WTC11 (cell line): Measurements from ENCODE around the gene CLPTM1L.

Source experiments
- CREB1 ChIP-seq: sonication (generic); formaldehyde crosslinking; IDR thresholded peaks from 2 replicates; pipeline ENCODE4 v1.8.0; 2023; ENCODE audit warnings: mild to moderate bottlenecking, missing genetic modification reagents
- JUN ChIP-seq: sonication (generic); formaldehyde crosslinking; IDR thresholded peaks from 2 replicates; pipeline ENCODE4 v1.8.0; 2023; ENCODE audit warnings: mild to moderate bottlenecking, missing genetic modification reagents
- MYBL2 ChIP-seq: sonication (generic); formaldehyde crosslinking; IDR thresholded peaks from 2 replicates; pipeline ENCODE4 v1.8.1; 2023; ENCODE audit warnings: mild to moderate bottlenecking, moderate library complexity, missing genetic modification reagents
- NR1H2 ChIP-seq: sonication (generic); formaldehyde crosslinking; IDR thresholded peaks from 2 replicates; pipeline ENCODE4 v1.9.0; 2021; ENCODE audit warnings: mild to moderate bottlenecking, moderate library complexity, missing genetic modification reagents
- TF ChIP-seq, protein P1 (sequence below): sonication (generic); formaldehyde crosslinking; conservative IDR thresholded peaks from 2 replicates; pipeline ENCODE4 v1.8.1; 2022; ENCODE audit warnings: mild to moderate bottlenecking, missing genetic modification reagents
- TF ChIP-seq, protein P2 (sequence below): fragments of 200-600 bp; IDR thresholded peaks from 2 replicates; pipeline ENCODE4 v1.8.0; 2022; ENCODE audit warnings: antibody characterized with exemption
- TF ChIP-seq, protein P3 (sequence below): sonication (generic); formaldehyde crosslinking; IDR thresholded peaks from 2 replicates; pipeline ENCODE4 v1.8.0; 2022; ENCODE audit warnings: missing genetic modification reagents
- TF ChIP-seq, protein P4 (sequence below): sonication (generic); formaldehyde crosslinking; IDR thresholded peaks from 2 replicates; pipeline ENCODE4 v1.8.1; 2023; ENCODE audit warnings: mild to moderate bottlenecking, missing genetic modification reagents, moderate library complexity
- TF ChIP-seq, protein P5 (sequence below): sonication (generic); formaldehyde crosslinking; IDR thresholded peaks from 2 replicates; pipeline ENCODE4 v1.8.1; 2023; ENCODE audit warnings: mild to moderate bottlenecking, missing genetic modification reagents
- TF ChIP-seq, protein P6 (sequence below): sonication (generic); formaldehyde crosslinking; IDR thresholded peaks from 2 replicates; pipeline ENCODE4 v1.8.1; 2022; ENCODE audit warnings: low read depth, missing genetic modification reagents, borderline replicate concordance
- TF ChIP-seq, protein P7 (sequence below): sonication (generic); formaldehyde crosslinking; IDR thresholded peaks from 2 replicates; pipeline ENCODE4 v1.8.1; 2022; ENCODE audit warnings: mild to moderate bottlenecking, moderate library complexity, missing genetic modification reagents
- TF ChIP-seq, protein P8 (sequence below): fragments of 250-450 bp; sonication (Bioruptor Pico); conservative IDR thresholded peaks from 2 replicates; pipeline ENCODE4 v1.9.0; 2021; ENCODE audit warnings: mild to moderate bottlenecking

DNA sequence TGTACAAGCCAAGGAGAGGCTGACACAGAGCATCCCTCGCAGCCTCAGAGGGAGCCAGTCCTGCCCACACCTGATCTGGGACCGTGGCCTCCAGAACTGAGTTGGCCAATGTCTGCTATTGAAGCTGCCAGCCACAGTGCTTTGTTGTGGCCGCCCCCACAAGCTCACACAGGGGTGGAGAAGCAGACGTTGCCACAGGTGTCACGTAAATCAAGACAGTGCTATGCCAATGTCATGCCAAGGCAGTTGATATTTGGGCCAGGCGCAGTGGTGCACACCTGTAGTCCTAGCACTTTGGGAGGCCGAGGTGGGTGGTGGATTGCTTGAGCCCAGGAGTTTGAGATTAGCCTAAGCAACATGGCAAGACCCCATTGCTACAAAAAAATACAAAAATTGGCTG is 32.7 kb downstream of the CLPTM1L start:
- TF ChIP-seq CREB1 (CRISPR knock-in tag): no peak
- TF ChIP-seq, protein P1, sequence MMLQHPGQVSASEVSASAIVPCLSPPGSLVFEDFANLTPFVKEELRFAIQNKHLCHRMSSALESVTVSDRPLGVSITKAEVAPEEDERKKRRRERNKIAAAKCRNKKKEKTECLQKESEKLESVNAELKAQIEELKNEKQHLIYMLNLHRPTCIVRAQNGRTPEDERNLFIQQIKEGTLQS (CRISPR knock-in tag): no peak
- TF ChIP-seq, protein P2, sequence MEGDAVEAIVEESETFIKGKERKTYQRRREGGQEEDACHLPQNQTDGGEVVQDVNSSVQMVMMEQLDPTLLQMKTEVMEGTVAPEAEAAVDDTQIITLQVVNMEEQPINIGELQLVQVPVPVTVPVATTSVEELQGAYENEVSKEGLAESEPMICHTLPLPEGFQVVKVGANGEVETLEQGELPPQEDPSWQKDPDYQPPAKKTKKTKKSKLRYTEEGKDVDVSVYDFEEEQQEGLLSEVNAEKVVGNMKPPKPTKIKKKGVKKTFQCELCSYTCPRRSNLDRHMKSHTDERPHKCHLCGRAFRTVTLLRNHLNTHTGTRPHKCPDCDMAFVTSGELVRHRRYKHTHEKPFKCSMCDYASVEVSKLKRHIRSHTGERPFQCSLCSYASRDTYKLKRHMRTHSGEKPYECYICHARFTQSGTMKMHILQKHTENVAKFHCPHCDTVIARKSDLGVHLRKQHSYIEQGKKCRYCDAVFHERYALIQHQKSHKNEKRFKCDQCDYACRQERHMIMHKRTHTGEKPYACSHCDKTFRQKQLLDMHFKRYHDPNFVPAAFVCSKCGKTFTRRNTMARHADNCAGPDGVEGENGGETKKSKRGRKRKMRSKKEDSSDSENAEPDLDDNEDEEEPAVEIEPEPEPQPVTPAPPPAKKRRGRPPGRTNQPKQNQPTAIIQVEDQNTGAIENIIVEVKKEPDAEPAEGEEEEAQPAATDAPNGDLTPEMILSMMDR: no peak
- TF ChIP-seq, protein P3, sequence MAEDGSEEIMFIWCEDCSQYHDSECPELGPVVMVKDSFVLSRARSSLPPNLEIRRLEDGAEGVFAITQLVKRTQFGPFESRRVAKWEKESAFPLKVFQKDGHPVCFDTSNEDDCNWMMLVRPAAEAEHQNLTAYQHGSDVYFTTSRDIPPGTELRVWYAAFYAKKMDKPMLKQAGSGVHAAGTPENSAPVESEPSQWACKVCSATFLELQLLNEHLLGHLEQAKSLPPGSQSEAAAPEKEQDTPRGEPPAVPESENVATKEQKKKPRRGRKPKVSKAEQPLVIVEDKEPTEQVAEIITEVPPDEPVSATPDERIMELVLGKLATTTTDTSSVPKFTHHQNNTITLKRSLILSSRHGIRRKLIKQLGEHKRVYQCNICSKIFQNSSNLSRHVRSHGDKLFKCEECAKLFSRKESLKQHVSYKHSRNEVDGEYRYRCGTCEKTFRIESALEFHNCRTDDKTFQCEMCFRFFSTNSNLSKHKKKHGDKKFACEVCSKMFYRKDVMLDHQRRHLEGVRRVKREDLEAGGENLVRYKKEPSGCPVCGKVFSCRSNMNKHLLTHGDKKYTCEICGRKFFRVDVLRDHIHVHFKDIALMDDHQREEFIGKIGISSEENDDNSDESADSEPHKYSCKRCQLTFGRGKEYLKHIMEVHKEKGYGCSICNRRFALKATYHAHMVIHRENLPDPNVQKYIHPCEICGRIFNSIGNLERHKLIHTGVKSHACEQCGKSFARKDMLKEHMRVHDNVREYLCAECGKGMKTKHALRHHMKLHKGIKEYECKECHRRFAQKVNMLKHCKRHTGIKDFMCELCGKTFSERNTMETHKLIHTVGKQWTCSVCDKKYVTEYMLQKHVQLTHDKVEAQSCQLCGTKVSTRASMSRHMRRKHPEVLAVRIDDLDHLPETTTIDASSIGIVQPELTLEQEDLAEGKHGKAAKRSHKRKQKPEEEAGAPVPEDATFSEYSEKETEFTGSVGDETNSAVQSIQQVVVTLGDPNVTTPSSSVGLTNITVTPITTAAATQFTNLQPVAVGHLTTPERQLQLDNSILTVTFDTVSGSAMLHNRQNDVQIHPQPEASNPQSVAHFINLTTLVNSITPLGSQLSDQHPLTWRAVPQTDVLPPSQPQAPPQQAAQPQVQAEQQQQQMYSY: no peak
- TF ChIP-seq, protein P4, sequence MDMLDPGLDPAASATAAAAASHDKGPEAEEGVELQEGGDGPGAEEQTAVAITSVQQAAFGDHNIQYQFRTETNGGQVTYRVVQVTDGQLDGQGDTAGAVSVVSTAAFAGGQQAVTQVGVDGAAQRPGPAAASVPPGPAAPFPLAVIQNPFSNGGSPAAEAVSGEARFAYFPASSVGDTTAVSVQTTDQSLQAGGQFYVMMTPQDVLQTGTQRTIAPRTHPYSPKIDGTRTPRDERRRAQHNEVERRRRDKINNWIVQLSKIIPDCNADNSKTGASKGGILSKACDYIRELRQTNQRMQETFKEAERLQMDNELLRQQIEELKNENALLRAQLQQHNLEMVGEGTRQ (CRISPR knock-in tag): no peak
- TF ChIP-seq, protein P5, sequence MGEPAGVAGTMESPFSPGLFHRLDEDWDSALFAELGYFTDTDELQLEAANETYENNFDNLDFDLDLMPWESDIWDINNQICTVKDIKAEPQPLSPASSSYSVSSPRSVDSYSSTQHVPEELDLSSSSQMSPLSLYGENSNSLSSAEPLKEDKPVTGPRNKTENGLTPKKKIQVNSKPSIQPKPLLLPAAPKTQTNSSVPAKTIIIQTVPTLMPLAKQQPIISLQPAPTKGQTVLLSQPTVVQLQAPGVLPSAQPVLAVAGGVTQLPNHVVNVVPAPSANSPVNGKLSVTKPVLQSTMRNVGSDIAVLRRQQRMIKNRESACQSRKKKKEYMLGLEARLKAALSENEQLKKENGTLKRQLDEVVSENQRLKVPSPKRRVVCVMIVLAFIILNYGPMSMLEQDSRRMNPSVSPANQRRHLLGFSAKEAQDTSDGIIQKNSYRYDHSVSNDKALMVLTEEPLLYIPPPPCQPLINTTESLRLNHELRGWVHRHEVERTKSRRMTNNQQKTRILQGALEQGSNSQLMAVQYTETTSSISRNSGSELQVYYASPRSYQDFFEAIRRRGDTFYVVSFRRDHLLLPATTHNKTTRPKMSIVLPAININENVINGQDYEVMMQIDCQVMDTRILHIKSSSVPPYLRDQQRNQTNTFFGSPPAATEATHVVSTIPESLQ: no peak
- TF ChIP-seq, protein P6, sequence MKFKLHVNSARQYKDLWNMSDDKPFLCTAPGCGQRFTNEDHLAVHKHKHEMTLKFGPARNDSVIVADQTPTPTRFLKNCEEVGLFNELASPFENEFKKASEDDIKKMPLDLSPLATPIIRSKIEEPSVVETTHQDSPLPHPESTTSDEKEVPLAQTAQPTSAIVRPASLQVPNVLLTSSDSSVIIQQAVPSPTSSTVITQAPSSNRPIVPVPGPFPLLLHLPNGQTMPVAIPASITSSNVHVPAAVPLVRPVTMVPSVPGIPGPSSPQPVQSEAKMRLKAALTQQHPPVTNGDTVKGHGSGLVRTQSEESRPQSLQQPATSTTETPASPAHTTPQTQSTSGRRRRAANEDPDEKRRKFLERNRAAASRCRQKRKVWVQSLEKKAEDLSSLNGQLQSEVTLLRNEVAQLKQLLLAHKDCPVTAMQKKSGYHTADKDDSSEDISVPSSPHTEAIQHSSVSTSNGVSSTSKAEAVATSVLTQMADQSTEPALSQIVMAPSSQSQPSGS (CRISPR knock-in tag): no peak
- no peak for TF ChIP-seq MYBL2 (CRISPR knock-in tag)
- TF ChIP-seq, protein P7, sequence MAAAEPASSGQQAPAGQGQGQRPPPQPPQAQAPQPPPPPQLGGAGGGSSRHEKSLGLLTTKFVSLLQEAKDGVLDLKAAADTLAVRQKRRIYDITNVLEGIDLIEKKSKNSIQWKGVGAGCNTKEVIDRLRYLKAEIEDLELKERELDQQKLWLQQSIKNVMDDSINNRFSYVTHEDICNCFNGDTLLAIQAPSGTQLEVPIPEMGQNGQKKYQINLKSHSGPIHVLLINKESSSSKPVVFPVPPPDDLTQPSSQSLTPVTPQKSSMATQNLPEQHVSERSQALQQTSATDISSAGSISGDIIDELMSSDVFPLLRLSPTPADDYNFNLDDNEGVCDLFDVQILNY (CRISPR knock-in tag): no peak
- no peak for TF ChIP-seq NR1H2 (CRISPR knock-in tag)
- no peak for TF ChIP-seq JUN (CRISPR knock-in tag)
- TF ChIP-seq, protein P8, sequence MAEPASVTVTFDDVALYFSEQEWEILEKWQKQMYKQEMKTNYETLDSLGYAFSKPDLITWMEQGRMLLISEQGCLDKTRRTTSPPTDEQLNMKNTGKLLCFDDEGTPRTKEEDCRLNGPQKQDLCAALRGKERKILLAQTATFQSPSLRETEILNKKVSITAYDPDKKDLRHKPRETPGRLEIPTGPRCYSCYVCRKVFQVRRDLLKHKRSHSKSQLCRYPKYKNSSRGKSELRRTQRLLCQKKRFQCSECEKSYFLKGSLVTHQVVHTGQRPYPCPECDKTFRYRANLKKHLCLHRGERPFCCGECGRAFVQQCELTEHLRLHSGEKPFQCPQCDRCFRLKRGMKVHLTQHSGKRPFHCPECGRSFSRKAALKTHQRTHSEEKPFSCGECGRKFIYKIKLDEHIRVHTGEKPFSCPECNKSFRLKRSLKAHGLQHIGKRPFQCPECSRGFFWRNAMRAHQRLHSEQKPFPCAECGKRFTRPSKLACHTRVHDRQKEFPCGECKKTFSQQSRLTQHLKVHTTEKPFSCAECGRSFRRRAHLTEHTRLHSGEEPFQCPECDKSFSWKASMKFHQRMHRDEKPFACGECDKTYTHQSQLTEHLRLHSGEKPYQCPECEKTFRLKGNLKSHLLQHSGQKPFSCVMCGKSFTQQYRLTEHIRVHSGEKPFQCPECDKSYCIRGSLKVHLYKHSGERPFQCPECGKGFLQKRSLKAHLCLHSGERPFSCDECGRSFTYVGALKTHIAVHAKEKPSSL (CRISPR knock-in tag): no peak
